Large intestine (tissue), 3 donors: ENCODE measurements around the gene SCT. TPM values are rescaled to one million over a fixed set of nuclear protein-coding genes. Genes with fewer than 3 reads are reported as not detected.
"Not testable (repeated sequence)": the region's sequence is repeated elsewhere in the genome, so short reads cannot be mapped to it uniquely, and the experiment has no call there.

Experiments used
- DNase-seq, 2 donors: peaks; one replicate each; pipeline versions ENCODE4 v3.0.0 to v3.0.0-alpha.2; 2013
- H3K27ac ChIP-seq: one replicate; pipeline ENCODE4 v1.5.1; 2013; ENCODE audit warnings: low read length
- H3K27me3 ChIP-seq: 2 replicates; pipeline ENCODE4 v1.6.1; 2013; ENCODE audit warnings: low read length; ENCODE audit not compliant: control insufficient read depth, insufficient read depth
- H3K36me3 ChIP-seq: 2 replicates; pipeline ENCODE4 v1.6.1; 2013; ENCODE audit warnings: low read length; ENCODE audit not compliant: control insufficient read depth, insufficient read depth
- H3K4me1 ChIP-seq: one replicate; pipeline ENCODE4 v1.6.1; 2013; ENCODE audit warnings: low read length; ENCODE audit not compliant: control insufficient read depth, insufficient read depth
- H3K4me3 ChIP-seq: one replicate; pipeline ENCODE4 v1.5.1; 2013; ENCODE audit warnings: low read length
- H3K9me3 ChIP-seq: one replicate; pipeline ENCODE4 v1.6.1; 2013; ENCODE audit warnings: mild to moderate bottlenecking, low read depth, low read length, moderate library complexity; ENCODE audit not compliant: control insufficient read depth
- WGBS: methylation state at CpG from one replicate; pipeline ENCODE4 v1.1.5; 2013; ENCODE audit warnings: low lambda C conversion rate; ENCODE audit not compliant: insufficient coverage; 5-methylcytosine and 5-hydroxymethylcytosine counted together
- polyA plus RNA-seq: library from polyadenylated mRNA; unstranded; fragments of 120-200 nt; gene quantifications from one replicate; pipeline ENCODE4 v1.2.1, GENCODE V29; 2013

The SCT gene
- polyA plus RNA-seq, 1 donor, result 131 TPM

GRCh38 chr11:659532-660085 is 32.6 kb upstream of the SCT start:
- no peak for DNase-seq
- H3K36me3 ChIP-seq, result peaks cover 30% of the 10 kb centered on the region
- no peaks in the 10 kb centered on the region for H3K9me3 ChIP-seq
- no peak overlapping the region for H3K4me3 ChIP-seq
- H3K27ac ChIP-seq, result no peak overlapping the region
- peaks cover 31% of the 10 kb centered on the region for H3K4me1 ChIP-seq
- WGBS, result no CpG with 5 or more reads among the region's 16 CpGs
- no peaks in the 10 kb centered on the region for H3K27me3 ChIP-seq

- Histone ChIP-seq H3K9me3 (no peaks in the 10 kb centered on the region), H3K4me3 (no peak overlapping the region), H3K4me1 (peaks cover 38% of the 10 kb centered on the region), H3K27me3 (no peaks in the 10 kb centered on the region), H3K36me3 (peaks cover 32% of the 10 kb centered on the region), H3K27ac (peak overlapping the region; percentile 41)
- WGBS, result no CpG with 5 or more reads among the region's 14 CpGs
- DNase-seq, result peak; percentile 63 to 85
Measured at GRCh38 chr11:657691-658126, 30.7 kb upstream of the SCT start.

DNA sequence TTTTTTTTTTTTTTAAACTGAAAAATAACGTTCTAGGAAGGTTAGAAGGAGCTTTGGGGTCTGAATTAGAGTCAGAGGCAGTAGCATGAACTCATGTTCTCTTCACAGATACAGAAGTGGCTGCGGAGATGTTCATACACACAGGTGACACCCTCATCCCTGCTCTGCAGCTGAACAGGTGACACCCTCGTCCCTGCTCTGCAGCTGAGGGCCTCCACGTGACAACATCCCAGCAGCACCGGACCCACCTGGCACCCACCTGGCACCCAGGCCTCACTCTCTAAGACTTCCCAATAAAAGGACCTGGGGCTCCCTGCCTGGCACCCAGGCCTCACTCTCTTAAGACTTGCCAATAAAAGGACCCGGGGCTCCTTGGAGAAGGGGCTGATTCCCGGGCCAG is 29.9 kb upstream of the SCT start:
- no peak overlapping the region for H3K4me3 ChIP-seq
- no peaks in the 10 kb centered on the region for H3K9me3 ChIP-seq
- H3K27me3 ChIP-seq, result no peaks in the 10 kb centered on the region
- no peak overlapping the region for H3K27ac ChIP-seq
- no CpG with 5 or more reads among the region's 7 CpGs for WGBS
- DNase-seq, result no peak
- H3K36me3 ChIP-seq, result peaks cover 30% of the 10 kb centered on the region
- H3K4me1 ChIP-seq, result peaks cover 38% of the 10 kb centered on the region

DNA sequence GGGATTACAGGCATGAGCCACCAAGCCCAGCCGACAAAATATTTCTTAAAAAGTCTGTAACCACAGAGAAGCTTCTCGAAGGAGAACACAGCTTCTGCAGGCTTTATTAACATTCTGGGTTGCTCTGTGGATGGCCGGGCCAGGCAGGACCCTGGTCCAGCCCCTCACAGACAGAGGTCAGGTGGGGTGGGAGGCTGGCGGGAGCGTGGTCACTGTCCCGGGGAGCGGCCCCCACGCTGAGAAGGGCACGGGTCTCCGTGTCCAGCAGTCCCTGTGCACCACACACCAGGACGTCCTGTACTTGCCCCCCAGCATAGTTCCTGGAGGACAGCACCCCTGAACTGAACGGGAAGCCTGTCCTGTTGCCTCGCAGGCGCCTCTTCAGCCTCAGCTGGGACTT is 29.4 kb upstream of the SCT start:
- H3K36me3 ChIP-seq, result peaks cover 30% of the 10 kb centered on the region

GRCh38 chr11:655036-655726 is 28.2 kb upstream of the SCT start:
- H3K4me3 ChIP-seq, result no peak overlapping the region
- WGBS, result no CpG with 5 or more reads among the region's 30 CpGs
- peaks cover 32% of the 10 kb centered on the region for H3K36me3 ChIP-seq
- H3K9me3 ChIP-seq, result no peaks in the 10 kb centered on the region
- H3K27ac ChIP-seq, result no peak overlapping the region
- peak; percentile 55 to 81 for DNase-seq
- H3K27me3 ChIP-seq, result no peaks in the 10 kb centered on the region
- peaks cover 38% of the 10 kb centered on the region for H3K4me1 ChIP-seq

More for the DNA sequence above, 29.4 kb upstream of the SCT start:
- WGBS, result no CpG with 5 or more reads among the region's 14 CpGs
- Histone ChIP-seq H3K4me1 (peaks cover 38% of the 10 kb centered on the region), H3K27me3 (no peaks in the 10 kb centered on the region), H3K9me3 (no peaks in the 10 kb centered on the region), H3K27ac (no peak overlapping the region), H3K4me3 (no peak overlapping the region)
- no peak for DNase-seq

DNA sequence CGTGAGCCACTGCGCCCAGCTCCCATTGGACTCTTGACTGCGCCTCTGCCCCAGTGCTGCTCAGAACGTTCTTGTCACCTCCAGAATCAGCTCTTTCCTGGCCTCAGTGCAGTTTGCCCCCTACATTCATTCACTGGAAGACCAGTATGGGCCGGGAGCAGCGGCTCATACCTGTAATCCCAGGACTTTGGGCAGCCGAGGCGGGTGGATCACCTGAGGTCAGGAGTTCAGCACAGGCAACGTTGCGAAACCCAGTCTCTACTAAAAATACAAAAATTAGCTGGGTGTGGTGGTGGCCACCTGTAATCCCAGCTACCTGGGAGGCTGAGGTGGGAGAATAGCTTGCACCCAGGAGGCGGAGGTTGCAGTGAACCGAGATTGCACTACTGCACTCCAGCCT is 27.5 kb upstream of the SCT start:
- H3K36me3 ChIP-seq, result peaks cover 27% of the 10 kb centered on the region
- H3K4me3 ChIP-seq, H3K27me3 ChIP-seq, H3K27ac ChIP-seq, H3K9me3 ChIP-seq: not testable (repeated sequence)
- H3K4me1 ChIP-seq, result peaks cover 38% of the 10 kb centered on the region
- WGBS, result no CpG with 5 or more reads among the region's 12 CpGs
- DNase-seq, result peak in 1 of 2 donors; percentile 46

GRCh38 chr11:653837-654236 is 26.9 kb upstream of the SCT start:
- no peak overlapping the region for H3K4me3 ChIP-seq
- H3K27ac ChIP-seq, result no peak overlapping the region
- H3K4me1 ChIP-seq, result peaks cover 38% of the 10 kb centered on the region
- H3K9me3 ChIP-seq, result no peaks in the 10 kb centered on the region
- DNase-seq, result no peak
- no CpG with 5 or more reads among the region's 15 CpGs for WGBS
- no peaks in the 10 kb centered on the region for H3K27me3 ChIP-seq
- peaks cover 23% of the 10 kb centered on the region for H3K36me3 ChIP-seq

GRCh38 chr11:653136-653535 is 26.2 kb upstream of the SCT start:
- peaks cover 32% of the 10 kb centered on the region for H3K4me1 ChIP-seq
- not testable (repeated sequence) for DNase-seq, H3K27ac ChIP-seq, H3K9me3 ChIP-seq, H3K27me3 ChIP-seq, H3K4me3 ChIP-seq
- WGBS, result no CpG with 5 or more reads among the region's 14 CpGs
- H3K36me3 ChIP-seq, result peaks cover 18% of the 10 kb centered on the region

- Histone ChIP-seq H3K9me3 (no peaks in the 10 kb centered on the region), H3K4me1 (peaks cover 20% of the 10 kb centered on the region), H3K4me3 (no peak overlapping the region), H3K27ac (no peak overlapping the region), H3K36me3 (peaks cover 19% of the 10 kb centered on the region), H3K27me3 (no peaks in the 10 kb centered on the region)
- no peak for DNase-seq
- 100% methylated on average over 2 of the region's 10 CpGs for WGBS
Measured at GRCh38 chr11:650482-650881, 23.5 kb upstream of the SCT start.

DNA sequence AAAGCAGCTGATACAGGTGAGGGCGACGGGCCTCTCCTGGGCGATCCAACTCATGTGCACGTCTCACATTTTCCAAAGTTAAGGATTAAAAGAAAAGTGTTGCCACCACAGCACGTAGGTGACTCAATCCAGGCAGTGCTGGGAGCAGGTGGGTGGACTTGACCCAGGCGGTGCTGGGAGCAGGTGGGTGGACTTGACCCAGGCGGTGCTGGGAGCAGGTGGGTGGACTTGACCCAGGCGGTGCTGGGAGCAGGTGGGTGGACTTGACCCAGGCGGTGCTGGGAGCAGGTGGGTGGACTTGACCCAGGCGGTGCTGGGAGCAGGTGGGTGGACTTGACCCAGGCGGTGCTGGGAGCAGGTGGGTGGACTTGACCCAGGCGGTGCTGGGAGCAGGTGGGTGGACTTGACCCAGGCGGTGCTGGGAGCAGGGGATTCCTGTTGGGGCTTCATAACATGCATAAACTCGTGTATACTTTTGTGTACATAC is 20.7 kb upstream of the SCT start:
- H3K27me3 ChIP-seq, H3K4me1 ChIP-seq, H3K27ac ChIP-seq, H3K9me3 ChIP-seq, H3K4me3 ChIP-seq: not testable (repeated sequence)
- DNase-seq, result peak; percentile 76 to 83
- H3K36me3 ChIP-seq, result peaks cover 27% of the 10 kb centered on the region
- 17% methylated on average over 1 of the region's 14 CpGs for WGBS

DNA sequence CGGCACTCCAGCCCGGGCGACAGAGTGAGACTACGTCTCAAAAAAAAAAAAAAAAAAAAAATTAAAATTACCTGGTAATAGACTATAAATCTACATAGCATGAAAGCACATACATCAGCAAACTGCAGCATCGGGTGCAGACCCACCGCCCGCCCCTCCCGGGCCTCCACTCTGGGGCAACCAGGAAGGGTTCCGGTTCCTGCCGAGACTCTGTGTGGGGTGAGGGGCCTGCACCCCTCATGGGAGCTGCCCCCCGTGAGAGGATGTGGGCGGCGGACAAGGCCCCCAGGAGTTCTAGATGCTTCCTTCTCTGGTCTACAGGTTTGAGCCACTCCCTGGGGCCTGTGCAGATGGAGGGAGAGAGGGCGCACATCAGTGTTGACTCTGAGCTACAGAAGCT is 19.2 kb upstream of the SCT start:
- Histone ChIP-seq H3K4me1 (peaks cover 7% of the 10 kb centered on the region), H3K9me3 (no peaks in the 10 kb centered on the region), H3K27me3 (no peaks in the 10 kb centered on the region), H3K36me3 (peaks cover 31% of the 10 kb centered on the region), H3K4me3 (no peak overlapping the region), H3K27ac (no peak overlapping the region)
- WGBS, result no CpG with 5 or more reads among the region's 14 CpGs
- no peak for DNase-seq
